H9 (cell line): Measurements from ENCODE around the gene CPSF4L. TPM values are rescaled to one million over a fixed set of nuclear protein-coding genes. Genes with fewer than 3 reads are reported as not detected.

Experiments used
- DNase-seq: peaks from one replicate; pipeline ENCODE4 v3.0.0-alpha.2; 2017
- H2AFZ ChIP-seq: one replicate; pipeline ENCODE4 v1.6.1; 2013; ENCODE audit warnings: mild to moderate bottlenecking, low read length, control low read depth, moderate library complexity
- H2AK5ac ChIP-seq: 2 replicates; pipeline ENCODE4 v1.6.1; 2013; ENCODE audit warnings: low read length, control low read depth, mixed read lengths; ENCODE audit not compliant: insufficient read length
- H2BK120ac ChIP-seq: one replicate; pipeline ENCODE4 v1.6.1; 2013; ENCODE audit warnings: low read depth, mild to moderate bottlenecking, low read length, control low read depth, inconsistent platforms; ENCODE audit not compliant: poor library complexity, severe bottlenecking
- H2BK12ac ChIP-seq: 2 replicates; pipeline ENCODE4 v1.6.1; 2013; ENCODE audit warnings: low read length, control low read depth, mixed read lengths, low read depth; ENCODE audit not compliant: insufficient read length
- H2BK15ac ChIP-seq: 2 replicates; pipeline ENCODE4 v1.6.1; 2013; ENCODE audit warnings: low read depth, low read length, control low read depth
- H2BK20ac ChIP-seq: one replicate; pipeline ENCODE4 v1.6.1; 2013; ENCODE audit warnings: low read depth, mild to moderate bottlenecking, low read length, control low read depth, inconsistent platforms; ENCODE audit not compliant: poor library complexity, severe bottlenecking
- H2BK5ac ChIP-seq: 2 replicates; pipeline ENCODE4 v1.6.1; 2013; ENCODE audit warnings: low read length, control low read depth, mixed read lengths; ENCODE audit not compliant: insufficient read length
- H3K14ac ChIP-seq: 2 replicates; pipeline ENCODE4 v1.6.1; 2013; ENCODE audit warnings: low read length, control low read depth; ENCODE audit not compliant: insufficient read depth
- H3K18ac ChIP-seq: 2 replicates; pipeline ENCODE4 v1.6.1; 2013; ENCODE audit warnings: low read depth, mild to moderate bottlenecking, mixed read lengths, low read length, control low read depth; ENCODE audit not compliant: insufficient read length
- H3K23ac ChIP-seq: 2 replicates; pipeline ENCODE4 v1.6.1; 2013; ENCODE audit warnings: low read length, control low read depth, mixed read lengths, low read depth; ENCODE audit not compliant: insufficient read length
- H3K23me2 ChIP-seq: 2 replicates; pipeline ENCODE4 v1.6.1; 2013; ENCODE audit warnings: low read depth, mild to moderate bottlenecking, mixed read lengths, low read length, control low read depth; ENCODE audit not compliant: insufficient read length, poor library complexity, severe bottlenecking
- H3K27ac ChIP-seq: 2 replicates; pipeline ENCODE4 v1.5.1; 2013; ENCODE audit warnings: low read length, control low read depth, mixed read lengths, low read depth; ENCODE audit not compliant: insufficient read length
- H3K27me3 ChIP-seq: 2 replicates; pipeline ENCODE4 v1.6.1; 2013; ENCODE audit warnings: low read length, control low read depth, inconsistent platforms; ENCODE audit not compliant: insufficient read depth
- H3K4ac ChIP-seq: 2 replicates; pipeline ENCODE4 v1.6.1; 2013; ENCODE audit warnings: low read depth, mild to moderate bottlenecking, control low read depth, inconsistent platforms, low read length, moderate library complexity
- H3K4me1 ChIP-seq: 2 replicates; pipeline ENCODE4 v1.6.1; 2013; ENCODE audit warnings: low read length, control low read depth, inconsistent platforms; ENCODE audit not compliant: insufficient read depth
- H3K4me2 ChIP-seq: 2 replicates; pipeline ENCODE4 v1.6.1; 2013; ENCODE audit warnings: low read length, control low read depth, mixed read lengths; ENCODE audit not compliant: insufficient read length, insufficient read depth
- H3K56ac ChIP-seq: 2 replicates; pipeline ENCODE4 v1.6.1; 2013; ENCODE audit warnings: low read depth, mild to moderate bottlenecking, mixed read lengths, low read length, control low read depth; ENCODE audit not compliant: insufficient read length
- H3K79me1 ChIP-seq: 2 replicates; pipeline ENCODE4 v1.6.1; 2013; ENCODE audit warnings: low read depth, mild to moderate bottlenecking, moderate library complexity, low read length, control low read depth, inconsistent platforms; ENCODE audit not compliant: insufficient read depth, poor library complexity, severe bottlenecking
- H3K79me2 ChIP-seq: 2 replicates; pipeline ENCODE4 v1.6.1; 2013; ENCODE audit warnings: low read length, control low read depth, inconsistent platforms; ENCODE audit not compliant: insufficient read depth
- H3K9ac ChIP-seq: 2 replicates; pipeline ENCODE4 v1.6.1; 2013; ENCODE audit warnings: low read length, control low read depth, mixed read lengths; ENCODE audit not compliant: insufficient read length; ENCODE audit errors: extremely low read depth
- H3K9me3 ChIP-seq: one replicate; pipeline ENCODE4 v1.6.1; 2013; ENCODE audit warnings: low read depth, low read length, inconsistent platforms; ENCODE audit not compliant: control insufficient read depth
- H3T11ph ChIP-seq: one replicate; pipeline ENCODE4 v1.6.1; 2013; ENCODE audit warnings: mild to moderate bottlenecking, low read length, control low read depth, inconsistent platforms
- H4K20me1 ChIP-seq: one replicate; pipeline ENCODE4 v1.6.1; 2013; ENCODE audit not compliant: control insufficient read depth, insufficient read length, insufficient read depth
- H4K5ac ChIP-seq: 2 replicates; pipeline ENCODE4 v1.6.1; 2013; ENCODE audit warnings: low read depth, mild to moderate bottlenecking, mixed read lengths, low read length, control low read depth; ENCODE audit not compliant: insufficient read length
- H4K8ac ChIP-seq: replicated peaks from 2 replicates; pipeline ENCODE4 v1.6.1; 2013; ENCODE audit warnings: low read length, control low read depth, mixed read lengths, low read depth; ENCODE audit not compliant: insufficient read length
- H4K91ac ChIP-seq: 2 replicates; pipeline ENCODE4 v1.6.1; 2013; ENCODE audit warnings: low read depth, mild to moderate bottlenecking, moderate library complexity, mixed read lengths, low read length, control low read depth; ENCODE audit not compliant: insufficient read length
- H3K27ac Mint-ChIP-seq, 3 experiments: 2 replicates in 2 of 3; 3 replicates in 1 of 3; pipeline ENCODE4 v1.8.0; 2020 to 2021; ENCODE audit warnings: mixed read lengths in 3 of 3, mild to moderate bottlenecking in 1 of 3, moderate library complexity in 1 of 3
- H3K27me3 Mint-ChIP-seq: 2 replicates; pipeline ENCODE4 v1.8.0; 2021; ENCODE audit warnings: low read depth, mild to moderate bottlenecking, moderate library complexity, mixed read lengths
- H3K36me3 Mint-ChIP-seq, 3 experiments: 2 replicates in 2 of 3; 3 replicates in 1 of 3; pipeline ENCODE4 v1.8.0; 2020 to 2021; ENCODE audit warnings: low read depth in 3 of 3, mixed read lengths in 3 of 3; ENCODE audit not compliant: insufficient read depth in 1 of 3
- H3K4me1 Mint-ChIP-seq, 2 experiments: 2 replicates each; pipeline ENCODE4 v1.8.0; 2020; ENCODE audit warnings: mixed read lengths in 2 of 2
- H3K4me3 Mint-ChIP-seq, 2 experiments: 2 replicates in 1 of 2; 3 replicates in 1 of 2; pipeline ENCODE4 v1.8.0; 2020 to 2021; ENCODE audit warnings: mild to moderate bottlenecking in 2 of 2, mixed read lengths in 2 of 2, moderate library complexity in 1 of 2
- H3K9me3 Mint-ChIP-seq, 2 experiments: 2 replicates in 1 of 2; 3 replicates in 1 of 2; pipeline ENCODE4 v1.8.0; 2020; ENCODE audit warnings: mild to moderate bottlenecking in 2 of 2, mixed read lengths in 2 of 2, moderate library complexity in 1 of 2
- WGBS: extraction: QIAGEN DNeasy Blood & Tissue Kit; methylation state at CpG from one replicate; pipeline ENCODE4 v1.1.7; 2013; ENCODE audit warnings: missing lambda C conversion rate, low lambda C conversion rate, mixed read lengths; ENCODE audit not compliant: insufficient read length; ENCODE audit errors: extremely low coverage; 5-methylcytosine and 5-hydroxymethylcytosine counted together
- total RNA-seq: library from RNA; stranded (reverse); gene quantifications from 2 replicates; pipeline ENCODE4 v1.2.1, GENCODE V29; 2021
- TF ChIP-seq, protein P1 (sequence below): fragments of 200-600 bp; sonication (generic); conservative IDR thresholded peaks from 3 replicates; pipeline ENCODE4 v1.8.0; 2021; ENCODE audit warnings: antibody characterized with exemption, mild to moderate bottlenecking

The CPSF4L gene
- total RNA-seq, 1 experiment from 2014 or later: not detected

DNA sequence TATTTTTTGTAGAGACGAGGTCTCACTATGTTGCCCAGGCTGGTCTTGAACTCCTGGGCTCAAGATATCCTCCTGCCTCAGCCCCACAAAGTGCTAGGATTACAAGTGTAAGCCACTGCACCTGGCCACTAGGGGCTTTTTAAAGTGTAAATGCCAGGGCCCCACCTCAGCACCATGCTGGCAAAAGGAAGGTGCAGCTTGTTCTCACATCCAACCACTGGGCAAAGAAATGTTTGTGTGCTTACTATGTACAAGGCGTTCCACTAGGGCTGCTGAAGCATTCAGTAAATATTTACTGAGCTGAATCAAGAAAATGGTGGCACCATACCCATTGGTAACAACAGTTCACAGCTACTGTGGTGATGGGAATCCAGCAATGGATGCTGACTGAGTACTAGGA lies 46.2 kb downstream of the CPSF4L start:
- Histone ChIP-seq H4K20me1 (no peaks in the 10 kb centered on the region), H3K79me1 (peaks cover 2% of the 10 kb centered on the region), H3K4ac (no peak overlapping the region), H4K8ac (no peak overlapping the region), H3K27me3 (no peaks in the 10 kb centered on the region), H3K23me2 (no peaks in the 10 kb centered on the region), H3K79me2 (peaks cover 4% of the 10 kb centered on the region; the same call in 1 of the 2 replicates), H3T11ph (no peak overlapping the region), H2BK12ac (no peak overlapping the region), H2BK5ac (no peak overlapping the region), H3K9ac (no peak overlapping the region), H3K4me2 (no peak overlapping the region), H3K27ac (no peak overlapping the region), H4K5ac (no peak overlapping the region), H3K4me1 (peaks cover 5% of the 10 kb centered on the region), H2BK15ac (no peak overlapping the region), H3K18ac (no peak overlapping the region), H2AFZ (no peak overlapping the region), H3K14ac (no peak overlapping the region), H2BK20ac (no peak overlapping the region), H2BK120ac (no peak overlapping the region), H3K9me3 (no peaks in the 10 kb centered on the region), H4K91ac (no peak overlapping the region), H3K23ac (no peak overlapping the region), H2AK5ac (no peak overlapping the region), H3K56ac (no peak overlapping the region)
- TF ChIP-seq, protein P1, sequence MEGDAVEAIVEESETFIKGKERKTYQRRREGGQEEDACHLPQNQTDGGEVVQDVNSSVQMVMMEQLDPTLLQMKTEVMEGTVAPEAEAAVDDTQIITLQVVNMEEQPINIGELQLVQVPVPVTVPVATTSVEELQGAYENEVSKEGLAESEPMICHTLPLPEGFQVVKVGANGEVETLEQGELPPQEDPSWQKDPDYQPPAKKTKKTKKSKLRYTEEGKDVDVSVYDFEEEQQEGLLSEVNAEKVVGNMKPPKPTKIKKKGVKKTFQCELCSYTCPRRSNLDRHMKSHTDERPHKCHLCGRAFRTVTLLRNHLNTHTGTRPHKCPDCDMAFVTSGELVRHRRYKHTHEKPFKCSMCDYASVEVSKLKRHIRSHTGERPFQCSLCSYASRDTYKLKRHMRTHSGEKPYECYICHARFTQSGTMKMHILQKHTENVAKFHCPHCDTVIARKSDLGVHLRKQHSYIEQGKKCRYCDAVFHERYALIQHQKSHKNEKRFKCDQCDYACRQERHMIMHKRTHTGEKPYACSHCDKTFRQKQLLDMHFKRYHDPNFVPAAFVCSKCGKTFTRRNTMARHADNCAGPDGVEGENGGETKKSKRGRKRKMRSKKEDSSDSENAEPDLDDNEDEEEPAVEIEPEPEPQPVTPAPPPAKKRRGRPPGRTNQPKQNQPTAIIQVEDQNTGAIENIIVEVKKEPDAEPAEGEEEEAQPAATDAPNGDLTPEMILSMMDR: peak; percentile 64
- no peak overlapping the region for H3K4me3 Mint-ChIP-seq
- WGBS: no CpG with 5 or more reads among the region's 2 CpGs
- H3K36me3 Mint-ChIP-seq: peaks cover 6 to 28% (median 16%) of the 10 kb centered on the region in 3 experiments; a peak in 6 of 7 replicates
- DNase-seq: peak; percentile 60
- H3K27ac Mint-ChIP-seq: peak overlapping the region; percentile 27 to 94 (median 71); a peak in 6 of 7 replicates
- no peaks in the 10 kb centered on the region for H3K27me3 Mint-ChIP-seq
- no peaks in the 10 kb centered on the region for H3K9me3 Mint-ChIP-seq
- peaks cover 17% of the 10 kb centered on the region in 2 experiments for H3K4me1 Mint-ChIP-seq
